Measurements from ENCODE around the gene MORC2. TPM values are rescaled to one million over a fixed set of nuclear protein-coding genes. Genes with fewer than 3 reads are reported as not detected.
A peak's percentile ranks its signal among the peaks of the same experiment; 100 is the strongest.

Gene MORC2
- total and polyA plus RNA-seq, 9 of the 15 experiments (the other 6 are each of a cell fraction or from before 2014, with no cell fraction given): 3.3 to 34.7 (median 16.7) TPM

DNA sequence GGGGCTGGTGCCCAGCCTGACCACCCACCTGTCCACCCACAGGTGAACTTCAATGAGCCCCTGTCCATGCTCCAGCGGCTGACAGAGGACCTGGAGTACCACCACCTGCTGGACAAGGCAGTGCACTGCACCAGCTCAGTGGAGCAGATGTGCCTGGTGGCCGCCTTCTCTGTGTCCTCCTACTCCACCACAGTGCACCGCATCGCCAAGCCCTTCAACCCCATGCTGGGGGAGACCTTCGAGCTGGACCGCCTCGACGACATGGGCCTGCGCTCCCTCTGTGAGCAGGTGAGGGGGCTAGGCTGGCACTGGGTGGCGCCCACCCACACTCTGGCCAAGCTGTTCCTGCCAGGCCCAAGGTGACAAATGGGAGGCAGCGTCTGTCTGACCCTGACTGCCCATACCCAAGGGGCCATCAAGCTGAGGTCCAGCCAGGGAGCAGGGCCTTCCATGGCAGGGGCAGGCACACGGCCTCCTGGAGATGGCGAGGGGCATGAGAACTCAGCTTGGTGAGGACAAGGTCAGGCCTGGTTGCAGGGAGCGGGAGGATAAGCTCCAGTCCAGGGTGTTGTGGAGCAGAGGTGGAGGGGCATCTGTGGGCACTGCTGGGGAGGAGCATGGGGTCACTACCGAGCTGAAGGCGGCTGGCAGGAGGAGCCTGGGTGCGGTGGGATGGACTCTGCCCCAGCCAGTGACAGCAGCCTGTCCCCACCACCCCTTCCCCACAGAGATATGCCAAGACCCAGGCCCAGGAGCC lies 77.7 kb downstream of the MORC2 start:
- Histone ChIP-seq H3K4me3 (no peak overlapping the region), H3K4me2 (ENCODE audit: insufficient read depth, low read length) (no peak overlapping the region), H3K27ac (ENCODE audit: extremely low read depth, low read depth, low read length) (no peak overlapping the region), H3K4me1 (replicated peaks in 1 of 2; ENCODE audit: control insufficient read depth in 2 of 2, insufficient read depth in 2 of 2, low read length in 2 of 2) (peaks cover 0 to 12% of the 10 kb centered on the region in 2 experiments; a peak in 1 of 5 replicates), H3K79me2 (ENCODE audit: control insufficient read depth, insufficient read depth, low read length) (no peaks in the 10 kb centered on the region), H2AFZ (ENCODE audit: low read depth, low read length) (no peak overlapping the region), H4K20me1 (replicated peaks; ENCODE audit: control insufficient read depth, insufficient read depth, low read length) (no peaks in the 10 kb centered on the region), H3K9me3 (replicated peaks; ENCODE audit: control insufficient read depth, insufficient read depth, low read depth, low read length) (no peaks in the 10 kb centered on the region), H3K9ac (ENCODE audit: insufficient read depth in 1 of 2, low read depth in 2 of 2, low read length in 2 of 2) (0 out of 4 replicates have a peak overlapping the region, but pooled peaks of 1 of the 2 experiments have one; percentile 20), H3K27me3 (ENCODE audit: control insufficient read depth in 2 of 2, insufficient read depth in 2 of 2, low read length in 2 of 2) (no peaks in the 10 kb centered on the region), H3K36me3 (ENCODE audit: control insufficient read depth, insufficient read depth, low read length) (peaks cover 81% of the 10 kb centered on the region; the same call in 2 of the 3 replicates), H3K9me1 (ENCODE audit: control insufficient read depth, insufficient read depth, low read length) (no peaks in the 10 kb centered on the region)
- in situ Hi-C loops (cut with MboI) (no loop called here), intact Hi-C loops (cut with micrococcal nuclease) (loop anchor here (1.0 kb wide), 1 partner anchor 128 kb away; no protein-coding TSS in a partner anchor)
- FAIRE-seq: peak; percentile 75
- DNase-seq (ENCODE audit: extremely low read depth in 1 of 4, low spot score in 3 of 4): peak; percentile 41 to 47 (median 43)
- ChIA-PET CTCF (ENCODE audit: low intra/inter-chr PET ratio) (no interaction called here), POLR2A (interaction anchor here (1.3 to 1.4 kb wide), 2 partner anchors 9 to 10 kb away, joined by 4 read pairs; no protein-coding TSS in a partner anchor)
- ATAC-seq: peak; percentile 89
- WGBS (ENCODE audit: insufficient coverage, low coverage, missing lambda C conversion rate): 79% methylated on average over 15 of the region's 17 CpGs
- BruUV-seq (replicated peaks): no TSS peak
- TF ChIP-seq RBFOX2 (IDR thresholded peaks at IDR 0.05; ENCODE audit: low read depth, low read length) (peak; percentile 33; the same call in 1 of the 2 replicates), SMC3 (conservative IDR thresholded peaks at IDR 0.05; ENCODE audit: insufficient read depth, low read depth, low read length) (peak; percentile 46), MYNN (IDR thresholded peaks at IDR 0.05) (no peak), MYNN (CRISPR knock-in tag; IDR thresholded peaks at IDR 0.05) (no peak), RAD21 (CRISPR knock-in tag; conservative IDR thresholded peaks at IDR 0.05 in 1 of 2, IDR thresholded peaks at IDR 0.05 in 1 of 2) (peak in 1 of 2 experiments; percentile 64; a peak in 3 of 4 replicates), COPS2 (conservative IDR thresholded peaks at IDR 0.05) (no peak), TCF7L2 (IDR thresholded peaks at IDR 0.05; ENCODE audit: low read depth, low read length) (no peak), POLR2G (IDR thresholded peaks at IDR 0.05; ENCODE audit: low read depth, low read length) (0 out of 2 replicates have a peak, but pooled peaks have one; percentile 23), MYC (IDR thresholded peaks at IDR 0.05; ENCODE audit: low read depth, low read length) (peak; percentile 26; the same call in 1 of the 2 replicates), MYC (CRISPR knock-in tag; IDR thresholded peaks at IDR 0.05; ENCODE audit: borderline replicate concordance, low read depth) (no peak)
- TF ChIP-seq, protein P1, sequence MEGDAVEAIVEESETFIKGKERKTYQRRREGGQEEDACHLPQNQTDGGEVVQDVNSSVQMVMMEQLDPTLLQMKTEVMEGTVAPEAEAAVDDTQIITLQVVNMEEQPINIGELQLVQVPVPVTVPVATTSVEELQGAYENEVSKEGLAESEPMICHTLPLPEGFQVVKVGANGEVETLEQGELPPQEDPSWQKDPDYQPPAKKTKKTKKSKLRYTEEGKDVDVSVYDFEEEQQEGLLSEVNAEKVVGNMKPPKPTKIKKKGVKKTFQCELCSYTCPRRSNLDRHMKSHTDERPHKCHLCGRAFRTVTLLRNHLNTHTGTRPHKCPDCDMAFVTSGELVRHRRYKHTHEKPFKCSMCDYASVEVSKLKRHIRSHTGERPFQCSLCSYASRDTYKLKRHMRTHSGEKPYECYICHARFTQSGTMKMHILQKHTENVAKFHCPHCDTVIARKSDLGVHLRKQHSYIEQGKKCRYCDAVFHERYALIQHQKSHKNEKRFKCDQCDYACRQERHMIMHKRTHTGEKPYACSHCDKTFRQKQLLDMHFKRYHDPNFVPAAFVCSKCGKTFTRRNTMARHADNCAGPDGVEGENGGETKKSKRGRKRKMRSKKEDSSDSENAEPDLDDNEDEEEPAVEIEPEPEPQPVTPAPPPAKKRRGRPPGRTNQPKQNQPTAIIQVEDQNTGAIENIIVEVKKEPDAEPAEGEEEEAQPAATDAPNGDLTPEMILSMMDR (IDR thresholded peaks at IDR 0.05 in 2 of 3, conservative IDR thresholded peaks at IDR 0.05 in 1 of 3; ENCODE audit: insufficient read depth in 2 of 3, low read depth in 1 of 3, low read length in 3 of 3): peak; percentile 67 to 76 (median 73)

Data from K562 (cell line).